ENCODE data around the gene CDKN2AIP.
"Not testable (repeated sequence)": the region's sequence is repeated elsewhere in the genome, so short reads cannot be mapped to it uniquely, and the experiment has no call there.

CDKN2AIP gene

GRCh38 chr4:183430994-183431347, 13.5 kb upstream of the CDKN2AIP start:
- no peaks in the 10 kb centered on the region for H3K27me3 ChIP-seq (ENCODE audit: insufficient read depth, low read length)
- no peak overlapping the region for H3K27ac ChIP-seq (ENCODE audit: low read depth, low read length, poor library complexity, severe bottlenecking)
- no peak overlapping the region for H3K4me3 ChIP-seq (ENCODE audit: low read depth, low read length, poor library complexity, severe bottlenecking)
- no peaks in the 10 kb centered on the region for H3K4me1 ChIP-seq (ENCODE audit: insufficient read depth, low read length, severe bottlenecking)
- H3K9me2 ChIP-seq (ENCODE audit: low read depth, low read length) = no peaks in the 10 kb centered on the region
- H3K9me3 ChIP-seq (ENCODE audit: low read length) = no peaks in the 10 kb centered on the region
- no peak for TF ChIP-seq EZH2 (IDR thresholded peaks at IDR 0.05; ENCODE audit: borderline replicate concordance, low read length)
- no peak for TF ChIP-seq CTCF (IDR thresholded peaks at IDR 0.05; ENCODE audit: low read length)
- H4K20me1 ChIP-seq (ENCODE audit: insufficient read depth, low read length) = no peaks in the 10 kb centered on the region
- no peaks in the 10 kb centered on the region for H3F3A ChIP-seq (ENCODE audit: insufficient read depth, low read length)
- H3K9ac ChIP-seq (ENCODE audit: low read length) = no peak overlapping the region
- no peak overlapping the region for H3K4me2 ChIP-seq (ENCODE audit: low read length)
- H3K36me3 ChIP-seq (ENCODE audit: insufficient read depth, low read length) = no peaks in the 10 kb centered on the region
- H2AFZ ChIP-seq (ENCODE audit: low read length) = no peak overlapping the region
- no peaks in the 10 kb centered on the region for H3K79me2 ChIP-seq (ENCODE audit: insufficient read depth, low read length)

- Histone ChIP-seq H2AFZ (ENCODE audit: low read length) (no peak overlapping the region), H3K4me1 (ENCODE audit: insufficient read depth, low read length, severe bottlenecking) (no peaks in the 10 kb centered on the region), H4K20me1 (ENCODE audit: insufficient read depth, low read length) (no peaks in the 10 kb centered on the region), H3K27me3 (ENCODE audit: insufficient read depth, low read length) (no peaks in the 10 kb centered on the region), H3K79me2 (ENCODE audit: insufficient read depth, low read length) (no peaks in the 10 kb centered on the region), H3K9me3 (ENCODE audit: low read length) (no peaks in the 10 kb centered on the region), H3K9me2 (ENCODE audit: low read depth, low read length) (no peaks in the 10 kb centered on the region), H3K36me3 (ENCODE audit: insufficient read depth, low read length) (no peaks in the 10 kb centered on the region), H3K4me3 (ENCODE audit: low read depth, low read length, poor library complexity, severe bottlenecking) (no peak overlapping the region), H3F3A (ENCODE audit: insufficient read depth, low read length) (no peaks in the 10 kb centered on the region), H3K9ac (ENCODE audit: low read length) (no peak overlapping the region), H3K27ac (ENCODE audit: low read depth, low read length, poor library complexity, severe bottlenecking) (no peak overlapping the region), H3K4me2 (ENCODE audit: low read length) (no peak overlapping the region)
- TF ChIP-seq EZH2 (IDR thresholded peaks at IDR 0.05; ENCODE audit: borderline replicate concordance, low read length) (no peak), CTCF (IDR thresholded peaks at IDR 0.05; ENCODE audit: low read length) (no peak)
Observed at GRCh38 chr4:183431614-183432013, 12.8 kb upstream of the CDKN2AIP start.

GRCh38 chr4:183433183-183433582, 11.3 kb upstream of the CDKN2AIP start:
- not testable (repeated sequence) for H3K4me3 ChIP-seq (ENCODE audit: low read depth, low read length, poor library complexity, severe bottlenecking); H3K27me3 ChIP-seq (ENCODE audit: insufficient read depth, low read length); H3K9ac ChIP-seq (ENCODE audit: low read length); H3F3A ChIP-seq (ENCODE audit: insufficient read depth, low read length); H3K79me2 ChIP-seq (ENCODE audit: insufficient read depth, low read length); H4K20me1 ChIP-seq (ENCODE audit: insufficient read depth, low read length); H3K9me2 ChIP-seq (ENCODE audit: low read depth, low read length); H3K4me1 ChIP-seq (ENCODE audit: insufficient read depth, low read length, severe bottlenecking); H2AFZ ChIP-seq (ENCODE audit: low read length); H3K4me2 ChIP-seq (ENCODE audit: low read length); H3K9me3 ChIP-seq (ENCODE audit: low read length); H3K27ac ChIP-seq (ENCODE audit: low read depth, low read length, poor library complexity, severe bottlenecking); H3K36me3 ChIP-seq (ENCODE audit: insufficient read depth, low read length)

GRCh38 chr4:183434264-183434663, 10.2 kb upstream of the CDKN2AIP start:
- Histone ChIP-seq H3K9ac (ENCODE audit: low read length) (no peak overlapping the region), H3K9me3 (ENCODE audit: low read length) (no peaks in the 10 kb centered on the region), H3K4me1 (ENCODE audit: insufficient read depth, low read length, severe bottlenecking) (no peaks in the 10 kb centered on the region), H3K4me3 (ENCODE audit: low read depth, low read length, poor library complexity, severe bottlenecking) (no peak overlapping the region), H3K79me2 (ENCODE audit: insufficient read depth, low read length) (no peaks in the 10 kb centered on the region), H3K36me3 (ENCODE audit: insufficient read depth, low read length) (no peaks in the 10 kb centered on the region), H2AFZ (ENCODE audit: low read length) (no peak overlapping the region), H3K27me3 (ENCODE audit: insufficient read depth, low read length) (no peaks in the 10 kb centered on the region), H3K9me2 (ENCODE audit: low read depth, low read length) (no peaks in the 10 kb centered on the region), H3K4me2 (ENCODE audit: low read length) (no peak overlapping the region), H4K20me1 (ENCODE audit: insufficient read depth, low read length) (no peaks in the 10 kb centered on the region), H3F3A (ENCODE audit: insufficient read depth, low read length) (no peaks in the 10 kb centered on the region), H3K27ac (ENCODE audit: low read depth, low read length, poor library complexity, severe bottlenecking) (no peak overlapping the region)
- TF ChIP-seq CTCF (IDR thresholded peaks at IDR 0.05; ENCODE audit: low read length) = no peak
- TF ChIP-seq EZH2 (IDR thresholded peaks at IDR 0.05; ENCODE audit: borderline replicate concordance, low read length) = no peak

Data from OCI-LY1 (cell line).